GM20000 (cell line): ENCODE measurements around the gene CNDP2.

Experiments
- DNase-seq: peaks from one replicate; pipeline ENCODE4 v3.0.0; 2012; ENCODE audit warnings: low spot score
- CTCF ChIP-seq: IDR thresholded peaks from 2 replicates; pipeline ENCODE4 v1.5.1; 2012; ENCODE audit warnings: mild to moderate bottlenecking, control low read depth; ENCODE audit errors: extremely low read depth, missing control alignments

The CNDP2 gene

GRCh38 chr18:74457725-74458421 is 38.3 kb upstream of the CNDP2 start:
- no peak for DNase-seq
- TF ChIP-seq CTCF, result no peak

GRCh38 chr18:74459889-74460288 is 36.3 kb upstream of the CNDP2 start:
- no peak for TF ChIP-seq CTCF
- DNase-seq, result no peak

GRCh38 chr18:74460825-74461224 is 35.3 kb upstream of the CNDP2 start:
- no peak for DNase-seq
- TF ChIP-seq CTCF, result no peak

GRCh38 chr18:74463254-74463653 is 32.9 kb upstream of the CNDP2 start:
- TF ChIP-seq CTCF, result no peak
- DNase-seq, result no peak

- DNase-seq, result no peak
- no peak for TF ChIP-seq CTCF
These were observed 32.2 kb upstream of the CNDP2 start for GRCh38 chr18:74463983-74464382.

- no peak for TF ChIP-seq CTCF
- no peak for DNase-seq
These were observed 30.4 kb upstream of the CNDP2 start for GRCh38 chr18:74465775-74466174.

- no peak for DNase-seq
- TF ChIP-seq CTCF, result no peak
These were observed 27.6 kb upstream of the CNDP2 start for GRCh38 chr18:74468547-74469061.
